ENCODE results near the gene ZSCAN30. TPM values are rescaled to one million over a fixed set of nuclear protein-coding genes. Genes with fewer than 3 reads are reported as not detected.

ZSCAN30 gene
- total RNA-seq, 1 experiment from 2014 or later, result 20.5 TPM

DNA sequence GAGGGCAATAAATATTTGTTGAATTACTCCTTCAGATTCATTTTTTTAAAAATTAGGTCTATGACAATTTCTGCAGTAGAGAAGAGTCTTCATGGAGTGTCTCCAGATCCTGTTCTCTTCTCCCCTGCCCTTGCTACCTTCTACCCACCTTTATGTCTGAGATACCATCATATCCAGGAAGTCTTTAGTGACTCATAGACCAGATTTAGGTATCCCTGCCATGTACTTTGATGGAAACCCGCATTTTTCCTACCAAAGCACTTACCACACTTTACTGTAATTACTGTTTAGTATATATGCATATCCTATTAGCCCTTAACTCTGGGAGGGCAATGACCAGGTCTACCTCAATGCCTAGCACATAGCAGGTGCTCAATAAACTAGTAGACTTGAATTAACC, 37.6 kb downstream of the ZSCAN30 start:
- TF ChIP-seq, protein P1, sequence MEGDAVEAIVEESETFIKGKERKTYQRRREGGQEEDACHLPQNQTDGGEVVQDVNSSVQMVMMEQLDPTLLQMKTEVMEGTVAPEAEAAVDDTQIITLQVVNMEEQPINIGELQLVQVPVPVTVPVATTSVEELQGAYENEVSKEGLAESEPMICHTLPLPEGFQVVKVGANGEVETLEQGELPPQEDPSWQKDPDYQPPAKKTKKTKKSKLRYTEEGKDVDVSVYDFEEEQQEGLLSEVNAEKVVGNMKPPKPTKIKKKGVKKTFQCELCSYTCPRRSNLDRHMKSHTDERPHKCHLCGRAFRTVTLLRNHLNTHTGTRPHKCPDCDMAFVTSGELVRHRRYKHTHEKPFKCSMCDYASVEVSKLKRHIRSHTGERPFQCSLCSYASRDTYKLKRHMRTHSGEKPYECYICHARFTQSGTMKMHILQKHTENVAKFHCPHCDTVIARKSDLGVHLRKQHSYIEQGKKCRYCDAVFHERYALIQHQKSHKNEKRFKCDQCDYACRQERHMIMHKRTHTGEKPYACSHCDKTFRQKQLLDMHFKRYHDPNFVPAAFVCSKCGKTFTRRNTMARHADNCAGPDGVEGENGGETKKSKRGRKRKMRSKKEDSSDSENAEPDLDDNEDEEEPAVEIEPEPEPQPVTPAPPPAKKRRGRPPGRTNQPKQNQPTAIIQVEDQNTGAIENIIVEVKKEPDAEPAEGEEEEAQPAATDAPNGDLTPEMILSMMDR (IDR thresholded peaks at IDR 0.05; ENCODE audit: unreplicated experiment), result no peak
- Mint-ChIP-seq H3K9me3 (ENCODE audit: unreplicated experiment) (peaks cover 37% of the 10 kb centered on the region), H3K27me3 (ENCODE audit: insufficient read depth, unreplicated experiment) (no peaks in the 10 kb centered on the region), H3K4me3 (ENCODE audit: unreplicated experiment) (no peak overlapping the region), H3K27ac (ENCODE audit: low read depth, unreplicated experiment) (no peak overlapping the region), H3K4me1 (ENCODE audit: insufficient read depth, unreplicated experiment) (no peaks in the 10 kb centered on the region), H3K36me3 (ENCODE audit: insufficient read depth, unreplicated experiment) (peaks cover 34% of the 10 kb centered on the region)
- CTCF ChIA-PET, result no interaction called here
- intact Hi-C loops (cut with micrococcal nuclease), result no loop called here
- POLR2A ChIA-PET, result interaction anchor here (1.0 to 1.8 kb wide), 2 partner anchors 11 to 91 kb away, joined by 3 to 6 read pairs; partner anchors contain the start of genes ZNF24 and ZNF397
- DNase-seq (ENCODE audit: unreplicated experiment), result no peak
- no TSS peak for BruUV-seq (replicated peaks)

DNA sequence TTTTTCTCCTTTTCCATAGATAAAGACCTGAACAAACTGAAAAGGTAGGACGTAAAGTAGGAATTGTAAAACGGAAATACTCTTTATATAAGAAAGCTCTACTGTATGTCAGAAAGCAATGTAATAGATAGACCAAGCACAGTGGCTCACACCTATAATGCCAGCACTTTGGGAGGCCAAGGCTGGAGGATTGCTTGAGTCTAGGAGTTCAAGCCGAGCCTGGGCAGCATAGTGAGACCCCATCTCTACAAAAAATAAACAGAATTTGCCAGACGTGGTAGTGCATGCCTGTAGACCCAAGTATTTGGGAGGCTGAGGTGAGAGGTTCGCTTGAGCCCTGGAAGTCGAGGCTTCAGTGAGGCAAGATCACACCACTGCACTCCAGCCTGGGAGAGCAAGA, 41.6 kb downstream of the ZSCAN30 start:
- intact Hi-C loops (cut with micrococcal nuclease), result no loop called here
- H3K9me3 Mint-ChIP-seq (ENCODE audit: unreplicated experiment), result peaks cover 54% of the 10 kb centered on the region
- CTCF ChIA-PET, result no interaction called here
- no peaks in the 10 kb centered on the region for H3K4me1 Mint-ChIP-seq (ENCODE audit: insufficient read depth, unreplicated experiment)
- no TSS peak for BruUV-seq (replicated peaks)
- POLR2A ChIA-PET, result interaction anchor here (0.6 to 0.7 kb wide), 2 partner anchors 7 to 811 kb away, joined by 3 read pairs; partner anchors contain the start of gene ZNF397
- TF ChIP-seq, protein P1 (IDR thresholded peaks at IDR 0.05; ENCODE audit: unreplicated experiment), result no peak
- no peak overlapping the region for H3K4me3 Mint-ChIP-seq (ENCODE audit: unreplicated experiment)
- peaks cover 67% of the 10 kb centered on the region for H3K36me3 Mint-ChIP-seq (ENCODE audit: insufficient read depth, unreplicated experiment)
- H3K27me3 Mint-ChIP-seq (ENCODE audit: insufficient read depth, unreplicated experiment), result no peaks in the 10 kb centered on the region
- DNase-seq (ENCODE audit: unreplicated experiment), result no peak
- H3K27ac Mint-ChIP-seq (ENCODE audit: low read depth, unreplicated experiment), result no peak overlapping the region

DNA sequence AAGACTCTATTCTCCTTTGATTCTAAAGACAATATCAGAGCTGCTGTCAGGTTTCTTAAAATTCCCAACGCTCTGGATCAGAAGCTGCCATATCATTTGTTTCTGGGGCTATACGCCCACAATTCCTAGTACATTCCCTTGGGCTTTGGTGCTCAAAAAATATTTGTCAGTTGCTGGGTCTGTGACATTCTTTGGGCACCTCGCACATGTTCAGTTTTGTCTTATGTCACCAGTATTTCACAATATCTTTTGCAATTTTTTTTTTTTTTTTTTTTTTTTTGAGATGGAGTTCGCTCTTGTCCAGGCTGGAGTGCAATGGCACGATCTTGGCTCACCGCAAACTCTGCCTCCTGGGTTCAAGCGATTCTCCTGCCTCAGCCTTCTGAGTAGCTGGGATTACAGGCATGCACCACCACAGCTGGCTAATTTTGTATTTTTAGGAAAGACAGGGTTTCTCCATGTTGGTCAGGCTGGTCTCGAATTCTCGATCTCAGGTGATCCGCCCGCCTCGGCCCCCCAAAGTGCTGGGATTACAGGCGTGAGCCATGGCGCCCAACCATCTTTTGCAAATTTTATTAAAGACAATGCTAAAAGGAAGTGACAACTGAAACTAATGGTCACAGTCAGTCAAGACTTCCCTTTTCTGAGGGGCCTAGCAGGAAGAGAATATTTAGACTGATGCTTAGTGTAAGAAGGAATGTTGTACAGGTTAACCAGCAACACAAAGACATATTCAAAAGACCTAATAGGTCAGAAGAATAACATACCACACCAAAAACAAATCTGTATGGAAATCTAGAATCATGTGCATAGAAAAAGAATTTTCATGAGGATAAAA, 42.4 kb downstream of the ZSCAN30 start:
- no peak for DNase-seq (ENCODE audit: unreplicated experiment)
- intact Hi-C loops (cut with micrococcal nuclease), result no loop called here
- no peaks in the 10 kb centered on the region for H3K4me1 Mint-ChIP-seq (ENCODE audit: insufficient read depth, unreplicated experiment)
- BruUV-seq (replicated peaks), result no TSS peak
- no peaks in the 10 kb centered on the region for H3K27me3 Mint-ChIP-seq (ENCODE audit: insufficient read depth, unreplicated experiment)
- TF ChIP-seq, protein P1 (IDR thresholded peaks at IDR 0.05; ENCODE audit: unreplicated experiment), result no peak
- H3K36me3 Mint-ChIP-seq (ENCODE audit: insufficient read depth, unreplicated experiment), result peaks cover 74% of the 10 kb centered on the region
- H3K9me3 Mint-ChIP-seq (ENCODE audit: unreplicated experiment), result peaks cover 48% of the 10 kb centered on the region
- ChIA-PET CTCF (no interaction called here), POLR2A (interaction anchor here (0.7 kb wide), 1 partner anchor 812 kb away, joined by 3 read pairs; no protein-coding TSS in a partner anchor)
- H3K4me3 Mint-ChIP-seq (ENCODE audit: unreplicated experiment), result no peak overlapping the region
- no peak overlapping the region for H3K27ac Mint-ChIP-seq (ENCODE audit: low read depth, unreplicated experiment)

DNA sequence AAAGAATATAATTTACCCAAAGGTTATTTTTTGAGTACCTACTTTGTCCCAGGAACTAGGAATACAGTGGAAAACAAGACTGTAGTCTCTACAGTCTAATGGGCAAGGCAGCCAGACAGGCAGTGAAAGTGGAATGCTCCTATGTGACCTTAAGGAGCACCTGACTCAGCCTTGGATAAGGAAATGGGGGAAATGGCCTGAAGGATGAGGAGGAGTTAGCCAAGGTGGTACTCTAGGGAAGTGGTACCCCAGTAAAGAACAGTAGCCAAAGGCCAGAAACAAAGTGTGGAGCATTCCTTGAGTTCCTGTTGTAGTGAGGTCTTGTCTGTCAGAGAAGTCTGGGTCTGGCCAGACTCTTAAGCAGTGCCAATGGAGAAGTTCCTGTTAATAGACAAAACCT, 43.2 kb downstream of the ZSCAN30 start:
- Mint-ChIP-seq H3K27me3 (ENCODE audit: insufficient read depth, unreplicated experiment) (no peaks in the 10 kb centered on the region), H3K4me1 (ENCODE audit: insufficient read depth, unreplicated experiment) (no peaks in the 10 kb centered on the region), H3K36me3 (ENCODE audit: insufficient read depth, unreplicated experiment) (peaks cover 80% of the 10 kb centered on the region), H3K27ac (ENCODE audit: low read depth, unreplicated experiment) (no peak overlapping the region), H3K9me3 (ENCODE audit: unreplicated experiment) (peaks cover 40% of the 10 kb centered on the region), H3K4me3 (ENCODE audit: unreplicated experiment) (no peak overlapping the region)
- TF ChIP-seq, protein P1 (IDR thresholded peaks at IDR 0.05; ENCODE audit: unreplicated experiment), result no peak
- no TSS peak for BruUV-seq (replicated peaks)
- no peak for DNase-seq (ENCODE audit: unreplicated experiment)
- CTCF ChIA-PET, result interaction anchor here (0.8 kb wide), 1 partner anchor 16 kb away, joined by 3 read pairs; no protein-coding TSS in a partner anchor
- POLR2A ChIA-PET, result no interaction called here
- intact Hi-C loops (cut with micrococcal nuclease), result no loop called here

Measured in MCF 10A (cell line).